IMR-90 (cell line): ENCODE results near the gene ATG7. TPM values are rescaled to one million over a fixed set of nuclear protein-coding genes. Genes with fewer than 3 reads are reported as not detected.
A peak's percentile ranks its signal among the peaks of the same experiment; 100 is the strongest.

Experiments
- ATAC-seq: fragments of 200-7000 bp; cut with Tn5 transposase; 2 replicates; pipeline ENCODE4 v1.9.1; 2020; ENCODE audit warnings: low read depth, mild to moderate bottlenecking, moderate library complexity
- BruUV-seq: library from RNA; stranded (reverse); fragments of 400-500 nt; replicated peaks from 2 replicates; lab custom pipeline; 2021; lab: Mats Ljungman, UMichigan
- CTCF ChIA-PET: fragments of 300-600 bp; formaldehyde crosslinking; extraction: SDS; loops from one replicate; lab custom pipeline; 2021; ENCODE audit warnings: antibody characterized with exemption; lab: Yijun Ruan, JAX
- POLR2A ChIA-PET: fragments of 300-600 bp; sonication (Branson Sonifier 250); formaldehyde crosslinking; loops from one replicate; lab custom pipeline; 2022; ENCODE audit warnings: antibody characterized with exemption; ENCODE audit not compliant: unreplicated experiment; lab: Charles Lee
- DNase-seq: peaks from one replicate; pipeline ENCODE4 v3.0.0; 2013
- H2AFZ ChIP-seq: replicated peaks from 2 replicates; pipeline ENCODE3; 2013; ENCODE audit warnings: low read length, mild to moderate bottlenecking; ENCODE audit not compliant: poor library complexity
- H2AK5ac ChIP-seq: 2 replicates; pipeline ENCODE4 v1.6.1; 2013; ENCODE audit warnings: low read depth, low read length, inconsistent platforms
- H2AK9ac ChIP-seq: replicated peaks from 2 replicates; pipeline ENCODE3; 2013; ENCODE audit warnings: mild to moderate bottlenecking, low read depth, low read length, moderate library complexity; ENCODE audit not compliant: poor library complexity
- H2BK120ac ChIP-seq: 2 replicates; pipeline ENCODE4 v1.6.1; 2013; ENCODE audit warnings: low read depth, low read length, inconsistent platforms
- H2BK15ac ChIP-seq: 3 replicates; pipeline ENCODE4 v1.6.1; 2013; ENCODE audit warnings: low read depth, low read length, inconsistent platforms
- H2BK20ac ChIP-seq: 2 replicates; pipeline ENCODE4 v1.6.1; 2013; ENCODE audit warnings: low read depth, mild to moderate bottlenecking, inconsistent platforms, low read length, moderate library complexity
- H2BK5ac ChIP-seq: 2 replicates; pipeline ENCODE4 v1.6.1; 2013; ENCODE audit warnings: mild to moderate bottlenecking, low read depth, low read length, inconsistent platforms; ENCODE audit not compliant: poor library complexity, severe bottlenecking
- H3K14ac ChIP-seq: replicated peaks from 2 replicates; pipeline ENCODE4 v1.6.1; 2013; ENCODE audit warnings: low read depth, low read length, inconsistent platforms
- H3K18ac ChIP-seq: 2 replicates; pipeline ENCODE4 v1.6.1; 2013; ENCODE audit warnings: low read depth, low read length, control low read depth
- H3K23ac ChIP-seq: 2 replicates; pipeline ENCODE4 v1.6.1; 2013; ENCODE audit warnings: low read depth, low read length, inconsistent platforms
- H3K27ac ChIP-seq: 2 replicates; pipeline ENCODE4 v1.5.1; 2013; ENCODE audit warnings: mild to moderate bottlenecking, control low read depth, low read length; ENCODE audit not compliant: insufficient read depth
- H3K27me3 ChIP-seq: 2 replicates; pipeline ENCODE4 v1.6.1; 2013; ENCODE audit warnings: low read length; ENCODE audit not compliant: control insufficient read depth, insufficient read depth
- H3K36me3 ChIP-seq: 2 replicates; pipeline ENCODE4 v1.6.1; 2013; ENCODE audit warnings: low read length, mixed read lengths; ENCODE audit not compliant: control insufficient read depth, insufficient read depth
- H3K4ac ChIP-seq: 2 replicates; pipeline ENCODE4 v1.6.1; 2013; ENCODE audit warnings: low read depth, low read length, inconsistent platforms
- H3K4me1 ChIP-seq: 2 replicates; pipeline ENCODE4 v1.6.1; 2013; ENCODE audit warnings: low read length, mixed read lengths; ENCODE audit not compliant: control insufficient read depth, insufficient read depth
- H3K4me2 ChIP-seq: 2 replicates; pipeline ENCODE4 v1.6.1; 2013; ENCODE audit warnings: low read depth, mild to moderate bottlenecking, control low read depth, low read length, moderate library complexity
- H3K4me3 ChIP-seq: 2 replicates; pipeline ENCODE4 v1.5.1; 2013; ENCODE audit warnings: low read depth, mild to moderate bottlenecking, control low read depth, low read length, moderate library complexity; ENCODE audit not compliant: insufficient read depth
- H3K56ac ChIP-seq: 2 replicates; pipeline ENCODE4 v1.6.1; 2013; ENCODE audit warnings: low read length, inconsistent platforms; ENCODE audit not compliant: insufficient read depth; ENCODE audit errors: extremely low read depth
- H3K79me1 ChIP-seq, 2 experiments: 2 replicates each; pipeline ENCODE4 v1.6.1; 2013; ENCODE audit warnings: low read length in 2 of 2, inconsistent platforms in 1 of 2, low read depth in 1 of 2
- H3K9ac ChIP-seq: 2 replicates; pipeline ENCODE4 v1.6.1; 2013; ENCODE audit warnings: low read depth, low read length, control low read depth
- H3K9me1 ChIP-seq: 2 replicates; pipeline ENCODE4 v1.6.1; 2013; ENCODE audit warnings: low read length, inconsistent platforms; ENCODE audit not compliant: insufficient read depth
- H3K9me3 ChIP-seq: 2 replicates; pipeline ENCODE4 v1.6.1; 2013; ENCODE audit warnings: low read length; ENCODE audit not compliant: control insufficient read depth, insufficient read depth
- H4K20me1 ChIP-seq: 2 replicates; pipeline ENCODE4 v1.6.1; 2013; ENCODE audit warnings: low read length, inconsistent platforms; ENCODE audit not compliant: insufficient read depth
- H4K5ac ChIP-seq: 2 replicates; pipeline ENCODE4 v1.6.1; 2013; ENCODE audit warnings: mild to moderate bottlenecking, low read depth, low read length, control low read depth
- H4K8ac ChIP-seq, 2 experiments: 2 replicates each; pipeline ENCODE4 v1.6.1; 2013; ENCODE audit warnings: low read depth in 2 of 2, low read length in 2 of 2, control low read depth in 1 of 2, inconsistent platforms in 1 of 2
- H4K91ac ChIP-seq: 2 replicates; pipeline ENCODE4 v1.6.1; 2013; ENCODE audit warnings: low read depth, low read length, inconsistent platforms; ENCODE audit not compliant: insufficient read depth
- FOS ChIP-seq: fragments of 150-350 bp; IDR thresholded peaks from 2 replicates; pipeline ENCODE4 v1.6.1; 2016; ENCODE audit warnings: low read depth, low read length
- MAFK ChIP-seq: IDR thresholded peaks from 2 replicates; pipeline ENCODE4 v1.6.1; 2012; ENCODE audit warnings: low read depth, low read length, improper control_type of control experiment
- MAZ ChIP-seq: IDR thresholded peaks from 2 replicates; pipeline ENCODE4 v1.6.1; 2012; ENCODE audit warnings: low read depth, mild to moderate bottlenecking, low read length, improper control_type of control experiment, moderate library complexity, borderline replicate concordance
- RAD21 ChIP-seq: IDR thresholded peaks from 2 replicates; pipeline ENCODE4 v1.6.1; 2012; ENCODE audit warnings: low read length, improper control_type of control experiment
- RCOR1 ChIP-seq: IDR thresholded peaks from 2 replicates; pipeline ENCODE4 v1.6.1; 2012; ENCODE audit warnings: mild to moderate bottlenecking, low read length, improper control_type of control experiment; ENCODE audit not compliant: insufficient replicate concordance
- RFX5 ChIP-seq: IDR thresholded peaks from 2 replicates; pipeline ENCODE4 v1.8.0; 2012; ENCODE audit warnings: low read depth, mild to moderate bottlenecking, low read length, moderate library complexity
- WGBS, 2 experiments: methylation state at CpG; one replicate each; pipeline versions ENCODE4 v1.1.5 to v1.1.7; 2013; ENCODE audit warnings: missing lambda C conversion rate in 2 of 2; ENCODE audit not compliant: insufficient read length in 1 of 2; ENCODE audit errors: extremely low coverage in 2 of 2; 5-methylcytosine and 5-hydroxymethylcytosine counted together
- dilution Hi-C: fragments of 300-500 bp; cut with HindIII; formaldehyde crosslinking; loops from one replicate; pipeline ENCODE4 v1.14.3; 2018; ENCODE audit warnings: low sequenced_read_pairs; ENCODE audit not compliant: unreplicated experiment
- in situ Hi-C: fragments of 300-500 bp; cut with MboI; formaldehyde crosslinking; loops from 3 replicates; pipeline ENCODE4 v1.14.3; 2019; ENCODE audit warnings: low sequenced_read_pairs, inconsistent platforms, mixed read lengths
- intact Hi-C: fragments of 100-400 bp; cut with micrococcal nuclease; formaldehyde crosslinking; loops from 2 replicates; pipeline ENCODE4 v1.10.0; 2022
- polyA plus RNA-seq, 3 experiments: library from polyadenylated mRNA; depleted of rRNA; stranded (reverse); fragments of >200 nt; gene quantifications; 2 replicates each; pipeline ENCODE4 v1.2.3, GENCODE V29; 2012; ENCODE audit warnings: low replicate concordance in 1 of 3
- total RNA-seq: library from RNA; depleted of rRNA; stranded (reverse); fragments of >200 nt; gene quantifications from 2 replicates; pipeline ENCODE4 v1.2.3, GENCODE V29; 2012
- TF ChIP-seq, protein P1 (sequence below): conservative IDR thresholded peaks from 2 replicates; pipeline ENCODE4 v1.5.1; 2012; ENCODE audit warnings: mild to moderate bottlenecking, low read depth, low read length, improper control_type of control experiment

The ATG7 gene
- total and polyA plus RNA-seq, 2 of the 4 experiments (the other 2 are of a cell fraction), result 15.6 to 51.4 TPM

DNA sequence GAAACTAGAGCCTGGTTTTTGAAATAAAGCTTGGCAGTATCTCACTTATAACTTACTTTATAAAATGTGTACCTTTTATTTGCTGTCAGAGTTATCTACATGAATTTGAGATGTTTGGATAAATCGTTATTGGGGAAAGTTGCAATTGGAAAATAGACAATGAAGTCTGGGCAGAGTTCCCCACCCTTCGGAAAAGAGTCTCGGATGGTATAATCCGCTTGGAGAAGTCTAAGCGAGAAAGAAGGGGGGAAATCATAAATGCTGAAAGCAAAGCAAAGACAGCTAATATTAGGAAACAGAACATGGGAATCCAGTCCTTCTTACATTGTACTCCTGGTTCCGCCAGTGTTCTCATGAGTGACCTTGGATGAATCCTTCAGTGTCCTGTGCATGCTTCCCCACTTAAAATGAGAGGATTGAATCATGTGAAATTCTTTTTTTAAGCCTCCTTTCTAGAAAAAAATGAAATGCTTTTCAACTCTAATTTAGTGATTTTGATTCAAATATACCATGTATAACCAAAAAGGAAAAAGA lies 162.4 kb downstream of the ATG7 start:
- Histone ChIP-seq H3K56ac (no peak overlapping the region), H3K23ac (peak overlapping the region; percentile 51; the same call in 1 of the 2 replicates), H3K9me1 (peaks cover 3% of the 10 kb centered on the region), H3K9me3 (no peaks in the 10 kb centered on the region), H2BK5ac (no peak overlapping the region), H4K91ac (no peak overlapping the region), H3K4me2 (no peak overlapping the region), H2AFZ (no peak overlapping the region), H3K4ac (no peak overlapping the region), H3K27ac (no peak overlapping the region; the same call in 1 of the 2 replicates), H3K4me1 (peaks cover 4% of the 10 kb centered on the region), H3K14ac (no peak overlapping the region), H3K36me3 (no peaks in the 10 kb centered on the region), H2AK9ac (no peak overlapping the region), H3K27me3 (no peaks in the 10 kb centered on the region), H3K18ac (no peak overlapping the region), H2BK120ac (no peak overlapping the region), H4K8ac (no peak overlapping the region), H2AK5ac (no peak overlapping the region), H2BK20ac (no peak overlapping the region), H4K5ac (no peak overlapping the region), H2BK15ac (no peak overlapping the region), H4K20me1 (no peaks in the 10 kb centered on the region), H3K4me3 (no peak overlapping the region), H3K9ac (no peak overlapping the region), H3K79me1 (no peaks in the 10 kb centered on the region)
- no TSS peak for BruUV-seq
- ATAC-seq, result no peak
- no peak for DNase-seq
- ChIA-PET CTCF (interaction anchor here (0.6 kb wide), 2 partner anchors 24 to 225 kb away, joined by 3 to 8 read pairs; no protein-coding TSS in a partner anchor), POLR2A (no interaction called here)
- WGBS, 2 experiments, result no CpG with 5 or more reads among the region's 6 CpGs
- in situ Hi-C loops, result no loop called here
- TF ChIP-seq RFX5, result no peak
- no peak for TF ChIP-seq RAD21
- TF ChIP-seq, protein P1, sequence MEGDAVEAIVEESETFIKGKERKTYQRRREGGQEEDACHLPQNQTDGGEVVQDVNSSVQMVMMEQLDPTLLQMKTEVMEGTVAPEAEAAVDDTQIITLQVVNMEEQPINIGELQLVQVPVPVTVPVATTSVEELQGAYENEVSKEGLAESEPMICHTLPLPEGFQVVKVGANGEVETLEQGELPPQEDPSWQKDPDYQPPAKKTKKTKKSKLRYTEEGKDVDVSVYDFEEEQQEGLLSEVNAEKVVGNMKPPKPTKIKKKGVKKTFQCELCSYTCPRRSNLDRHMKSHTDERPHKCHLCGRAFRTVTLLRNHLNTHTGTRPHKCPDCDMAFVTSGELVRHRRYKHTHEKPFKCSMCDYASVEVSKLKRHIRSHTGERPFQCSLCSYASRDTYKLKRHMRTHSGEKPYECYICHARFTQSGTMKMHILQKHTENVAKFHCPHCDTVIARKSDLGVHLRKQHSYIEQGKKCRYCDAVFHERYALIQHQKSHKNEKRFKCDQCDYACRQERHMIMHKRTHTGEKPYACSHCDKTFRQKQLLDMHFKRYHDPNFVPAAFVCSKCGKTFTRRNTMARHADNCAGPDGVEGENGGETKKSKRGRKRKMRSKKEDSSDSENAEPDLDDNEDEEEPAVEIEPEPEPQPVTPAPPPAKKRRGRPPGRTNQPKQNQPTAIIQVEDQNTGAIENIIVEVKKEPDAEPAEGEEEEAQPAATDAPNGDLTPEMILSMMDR, result no peak
- TF ChIP-seq MAZ, result no peak
- TF ChIP-seq RCOR1, result no peak
- TF ChIP-seq FOS, result no peak
- no peak for TF ChIP-seq MAFK
- dilution Hi-C loops, result no loop called here
- intact Hi-C loops, result no loop called here
